H9 (cell line): ENCODE results near the gene CDC42EP4. TPM values are rescaled to one million over a fixed set of nuclear protein-coding genes. Genes with fewer than 3 reads are reported as not detected.

Experiments used
- DNase-seq: peaks from one replicate; pipeline ENCODE4 v3.0.0-alpha.2; 2017
- H2AFZ ChIP-seq: one replicate; pipeline ENCODE4 v1.6.1; 2013; ENCODE audit warnings: mild to moderate bottlenecking, low read length, control low read depth, moderate library complexity
- H2AK5ac ChIP-seq: 2 replicates; pipeline ENCODE4 v1.6.1; 2013; ENCODE audit warnings: low read length, control low read depth, mixed read lengths; ENCODE audit not compliant: insufficient read length
- H2BK120ac ChIP-seq: one replicate; pipeline ENCODE4 v1.6.1; 2013; ENCODE audit warnings: low read depth, mild to moderate bottlenecking, low read length, control low read depth, inconsistent platforms; ENCODE audit not compliant: poor library complexity, severe bottlenecking
- H2BK12ac ChIP-seq: 2 replicates; pipeline ENCODE4 v1.6.1; 2013; ENCODE audit warnings: low read length, control low read depth, mixed read lengths, low read depth; ENCODE audit not compliant: insufficient read length
- H2BK15ac ChIP-seq: 2 replicates; pipeline ENCODE4 v1.6.1; 2013; ENCODE audit warnings: low read depth, low read length, control low read depth
- H2BK20ac ChIP-seq: one replicate; pipeline ENCODE4 v1.6.1; 2013; ENCODE audit warnings: low read depth, mild to moderate bottlenecking, low read length, control low read depth, inconsistent platforms; ENCODE audit not compliant: poor library complexity, severe bottlenecking
- H2BK5ac ChIP-seq: 2 replicates; pipeline ENCODE4 v1.6.1; 2013; ENCODE audit warnings: low read length, control low read depth, mixed read lengths; ENCODE audit not compliant: insufficient read length
- H3K14ac ChIP-seq: 2 replicates; pipeline ENCODE4 v1.6.1; 2013; ENCODE audit warnings: low read length, control low read depth; ENCODE audit not compliant: insufficient read depth
- H3K18ac ChIP-seq: 2 replicates; pipeline ENCODE4 v1.6.1; 2013; ENCODE audit warnings: low read depth, mild to moderate bottlenecking, mixed read lengths, low read length, control low read depth; ENCODE audit not compliant: insufficient read length
- H3K23ac ChIP-seq: 2 replicates; pipeline ENCODE4 v1.6.1; 2013; ENCODE audit warnings: low read length, control low read depth, mixed read lengths, low read depth; ENCODE audit not compliant: insufficient read length
- H3K23me2 ChIP-seq: 2 replicates; pipeline ENCODE4 v1.6.1; 2013; ENCODE audit warnings: low read depth, mild to moderate bottlenecking, mixed read lengths, low read length, control low read depth; ENCODE audit not compliant: insufficient read length, poor library complexity, severe bottlenecking
- H3K27ac ChIP-seq: 2 replicates; pipeline ENCODE4 v1.5.1; 2013; ENCODE audit warnings: low read length, control low read depth, mixed read lengths, low read depth; ENCODE audit not compliant: insufficient read length
- H3K27me3 ChIP-seq: 2 replicates; pipeline ENCODE4 v1.6.1; 2013; ENCODE audit warnings: low read length, control low read depth, inconsistent platforms; ENCODE audit not compliant: insufficient read depth
- H3K4ac ChIP-seq: 2 replicates; pipeline ENCODE4 v1.6.1; 2013; ENCODE audit warnings: low read depth, mild to moderate bottlenecking, control low read depth, inconsistent platforms, low read length, moderate library complexity
- H3K4me1 ChIP-seq: 2 replicates; pipeline ENCODE4 v1.6.1; 2013; ENCODE audit warnings: low read length, control low read depth, inconsistent platforms; ENCODE audit not compliant: insufficient read depth
- H3K4me2 ChIP-seq: 2 replicates; pipeline ENCODE4 v1.6.1; 2013; ENCODE audit warnings: low read length, control low read depth, mixed read lengths; ENCODE audit not compliant: insufficient read length, insufficient read depth
- H3K56ac ChIP-seq: 2 replicates; pipeline ENCODE4 v1.6.1; 2013; ENCODE audit warnings: low read depth, mild to moderate bottlenecking, mixed read lengths, low read length, control low read depth; ENCODE audit not compliant: insufficient read length
- H3K79me1 ChIP-seq: 2 replicates; pipeline ENCODE4 v1.6.1; 2013; ENCODE audit warnings: low read depth, mild to moderate bottlenecking, moderate library complexity, low read length, control low read depth, inconsistent platforms; ENCODE audit not compliant: insufficient read depth, poor library complexity, severe bottlenecking
- H3K79me2 ChIP-seq: 2 replicates; pipeline ENCODE4 v1.6.1; 2013; ENCODE audit warnings: low read length, control low read depth, inconsistent platforms; ENCODE audit not compliant: insufficient read depth
- H3K9ac ChIP-seq: 2 replicates; pipeline ENCODE4 v1.6.1; 2013; ENCODE audit warnings: low read length, control low read depth, mixed read lengths; ENCODE audit not compliant: insufficient read length; ENCODE audit errors: extremely low read depth
- H3K9me3 ChIP-seq: one replicate; pipeline ENCODE4 v1.6.1; 2013; ENCODE audit warnings: low read depth, low read length, inconsistent platforms; ENCODE audit not compliant: control insufficient read depth
- H3T11ph ChIP-seq: one replicate; pipeline ENCODE4 v1.6.1; 2013; ENCODE audit warnings: mild to moderate bottlenecking, low read length, control low read depth, inconsistent platforms
- H4K20me1 ChIP-seq: one replicate; pipeline ENCODE4 v1.6.1; 2013; ENCODE audit not compliant: control insufficient read depth, insufficient read length, insufficient read depth
- H4K5ac ChIP-seq: 2 replicates; pipeline ENCODE4 v1.6.1; 2013; ENCODE audit warnings: low read depth, mild to moderate bottlenecking, mixed read lengths, low read length, control low read depth; ENCODE audit not compliant: insufficient read length
- H4K8ac ChIP-seq: replicated peaks from 2 replicates; pipeline ENCODE4 v1.6.1; 2013; ENCODE audit warnings: low read length, control low read depth, mixed read lengths, low read depth; ENCODE audit not compliant: insufficient read length
- H4K91ac ChIP-seq: 2 replicates; pipeline ENCODE4 v1.6.1; 2013; ENCODE audit warnings: low read depth, mild to moderate bottlenecking, moderate library complexity, mixed read lengths, low read length, control low read depth; ENCODE audit not compliant: insufficient read length
- H3K27ac Mint-ChIP-seq, 3 experiments: 2 replicates in 2 of 3; 3 replicates in 1 of 3; pipeline ENCODE4 v1.8.0; 2020 to 2021; ENCODE audit warnings: mixed read lengths in 3 of 3, mild to moderate bottlenecking in 1 of 3, moderate library complexity in 1 of 3
- H3K27me3 Mint-ChIP-seq: 2 replicates; pipeline ENCODE4 v1.8.0; 2021; ENCODE audit warnings: low read depth, mild to moderate bottlenecking, moderate library complexity, mixed read lengths
- H3K36me3 Mint-ChIP-seq, 3 experiments: 2 replicates in 2 of 3; 3 replicates in 1 of 3; pipeline ENCODE4 v1.8.0; 2020 to 2021; ENCODE audit warnings: low read depth in 3 of 3, mixed read lengths in 3 of 3; ENCODE audit not compliant: insufficient read depth in 1 of 3
- H3K4me1 Mint-ChIP-seq, 2 experiments: 2 replicates each; pipeline ENCODE4 v1.8.0; 2020; ENCODE audit warnings: mixed read lengths in 2 of 2
- H3K4me3 Mint-ChIP-seq, 2 experiments: 2 replicates in 1 of 2; 3 replicates in 1 of 2; pipeline ENCODE4 v1.8.0; 2020 to 2021; ENCODE audit warnings: mild to moderate bottlenecking in 2 of 2, mixed read lengths in 2 of 2, moderate library complexity in 1 of 2
- H3K9me3 Mint-ChIP-seq, 2 experiments: 2 replicates in 1 of 2; 3 replicates in 1 of 2; pipeline ENCODE4 v1.8.0; 2020; ENCODE audit warnings: mild to moderate bottlenecking in 2 of 2, mixed read lengths in 2 of 2, moderate library complexity in 1 of 2
- WGBS: extraction: QIAGEN DNeasy Blood & Tissue Kit; methylation state at CpG from one replicate; pipeline ENCODE4 v1.1.7; 2013; ENCODE audit warnings: missing lambda C conversion rate, low lambda C conversion rate, mixed read lengths; ENCODE audit not compliant: insufficient read length; ENCODE audit errors: extremely low coverage; 5-methylcytosine and 5-hydroxymethylcytosine counted together
- total RNA-seq: library from RNA; stranded (reverse); gene quantifications from 2 replicates; pipeline ENCODE4 v1.2.1, GENCODE V29; 2021
- TF ChIP-seq, protein P1 (sequence below): fragments of 200-600 bp; sonication (generic); conservative IDR thresholded peaks from 3 replicates; pipeline ENCODE4 v1.8.0; 2021; ENCODE audit warnings: antibody characterized with exemption, mild to moderate bottlenecking

Gene CDC42EP4
- total RNA-seq, 1 experiment from 2014 or later, result 27.1 TPM

DNA sequence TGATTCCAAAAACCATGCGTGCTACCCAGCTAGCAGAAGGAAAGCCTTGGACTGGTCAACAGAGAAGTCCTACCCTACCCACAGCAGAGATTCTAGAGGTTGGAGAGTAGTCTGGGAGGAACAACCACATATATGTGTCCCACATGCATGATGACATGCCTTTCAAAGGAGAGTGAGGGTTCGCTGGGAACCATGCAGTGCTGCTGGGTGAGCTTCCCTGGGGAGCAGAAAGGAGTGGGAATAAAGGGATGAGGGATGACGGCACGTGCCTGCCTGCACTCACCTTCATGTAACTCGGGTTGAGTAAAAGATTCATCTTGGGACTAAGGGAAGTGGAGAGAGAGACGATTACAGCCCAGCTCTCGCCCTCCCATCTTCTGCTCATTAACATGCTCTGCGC, 59.9 kb downstream of the CDC42EP4 start:
- no CpG with 5 or more reads among the region's 8 CpGs for whole genome bisulfite sequencing
- TF ChIP-seq, protein P1, sequence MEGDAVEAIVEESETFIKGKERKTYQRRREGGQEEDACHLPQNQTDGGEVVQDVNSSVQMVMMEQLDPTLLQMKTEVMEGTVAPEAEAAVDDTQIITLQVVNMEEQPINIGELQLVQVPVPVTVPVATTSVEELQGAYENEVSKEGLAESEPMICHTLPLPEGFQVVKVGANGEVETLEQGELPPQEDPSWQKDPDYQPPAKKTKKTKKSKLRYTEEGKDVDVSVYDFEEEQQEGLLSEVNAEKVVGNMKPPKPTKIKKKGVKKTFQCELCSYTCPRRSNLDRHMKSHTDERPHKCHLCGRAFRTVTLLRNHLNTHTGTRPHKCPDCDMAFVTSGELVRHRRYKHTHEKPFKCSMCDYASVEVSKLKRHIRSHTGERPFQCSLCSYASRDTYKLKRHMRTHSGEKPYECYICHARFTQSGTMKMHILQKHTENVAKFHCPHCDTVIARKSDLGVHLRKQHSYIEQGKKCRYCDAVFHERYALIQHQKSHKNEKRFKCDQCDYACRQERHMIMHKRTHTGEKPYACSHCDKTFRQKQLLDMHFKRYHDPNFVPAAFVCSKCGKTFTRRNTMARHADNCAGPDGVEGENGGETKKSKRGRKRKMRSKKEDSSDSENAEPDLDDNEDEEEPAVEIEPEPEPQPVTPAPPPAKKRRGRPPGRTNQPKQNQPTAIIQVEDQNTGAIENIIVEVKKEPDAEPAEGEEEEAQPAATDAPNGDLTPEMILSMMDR, result no peak
- peaks cover 8% of the 10 kb centered on the region for H3K27me3 Mint-ChIP-seq

More for the DNA sequence above, 59.9 kb downstream of the CDC42EP4 start:
- DNase-seq, result no peak
- H3K23ac ChIP-seq, result no peak overlapping the region
- H2AK5ac ChIP-seq, result no peak overlapping the region
- no peaks in the 10 kb centered on the region for H3K9me3 ChIP-seq
- H4K8ac ChIP-seq, result no peak overlapping the region
- no peaks in the 10 kb centered on the region for H3K23me2 ChIP-seq
- H3K36me3 Mint-ChIP-seq, result peaks cover 0 to 10% (median 4%) of the 10 kb centered on the region in 3 experiments; a peak in 3 of 7 replicates
- no peak overlapping the region for H2BK120ac ChIP-seq
- no peaks in the 10 kb centered on the region for H4K20me1 ChIP-seq
- no peaks in the 10 kb centered on the region for H3K79me2 ChIP-seq
- no peaks in the 10 kb centered on the region for H3K79me1 ChIP-seq
- no peak overlapping the region for H3T11ph ChIP-seq
- H2BK15ac ChIP-seq, result no peak overlapping the region
- no peak overlapping the region for H4K91ac ChIP-seq
- no peak overlapping the region for H2AFZ ChIP-seq
- H2BK20ac ChIP-seq, result no peak overlapping the region
- H3K4me1 Mint-ChIP-seq, result peaks cover 25 to 29% of the 10 kb centered on the region in 2 experiments
- H3K18ac ChIP-seq, result no peak overlapping the region
- no peak overlapping the region for H3K4me2 ChIP-seq
- no peak overlapping the region for H3K56ac ChIP-seq
- no peak overlapping the region for H3K9ac ChIP-seq
- H2BK12ac ChIP-seq, result no peak overlapping the region
- no peaks in the 10 kb centered on the region for H3K27me3 ChIP-seq
- no peak overlapping the region for H4K5ac ChIP-seq
- no peak overlapping the region for H3K4ac ChIP-seq
- no peaks in the 10 kb centered on the region for H3K9me3 Mint-ChIP-seq
- no peak overlapping the region for H3K4me3 Mint-ChIP-seq
- H3K27ac ChIP-seq, result no peak overlapping the region
- H3K4me1 ChIP-seq, result no peaks in the 10 kb centered on the region
- no peak overlapping the region for H3K14ac ChIP-seq
- no peak overlapping the region; a peak in 1 of 7 replicates for H3K27ac Mint-ChIP-seq
- H2BK5ac ChIP-seq, result no peak overlapping the region
